Fibroblast of skin of back (primary cell): ENCODE results near the gene DVL1.

Experiments used
- DNase-seq: peaks from one replicate; pipeline ENCODE4 v3.0.0-alpha.2; 2013

DVL1 gene

GRCh38 chr1:1295154-1295923 lies 53.9 kb downstream of the DVL1 start:
- DNase-seq: no peak

GRCh38 chr1:1294250-1294890 lies 54.8 kb downstream of the DVL1 start:
- no peak for DNase-seq

- DNase-seq: no peak
These were observed 55.7 kb downstream of the DVL1 start for GRCh38 chr1:1293263-1294249.

- DNase-seq: no peak
These were observed 56.4 kb downstream of the DVL1 start for GRCh38 chr1:1292851-1293250.

GRCh38 chr1:1292442-1292779 lies 56.8 kb downstream of the DVL1 start:
- no peak for DNase-seq

- peak; percentile 58 for DNase-seq
These were observed 57.4 kb downstream of the DVL1 start for GRCh38 chr1:1291548-1292441.

- DNase-seq: no peak
These were observed 58.1 kb downstream of the DVL1 start for GRCh38 chr1:1291023-1291528.

- peak; percentile 51 for DNase-seq
These were observed 58.9 kb downstream of the DVL1 start for GRCh38 chr1:1290238-1290731.

- DNase-seq: no peak
These were observed 61.7 kb downstream of the DVL1 start for GRCh38 chr1:1287288-1288110.

- DNase-seq: no peak
These were observed 62.6 kb downstream of the DVL1 start for GRCh38 chr1:1286313-1287261.

GRCh38 chr1:1285611-1286311 lies 63.5 kb downstream of the DVL1 start:
- no peak for DNase-seq
